K562 (cell line): ENCODE measurements around the gene GCKR. TPM values are rescaled to one million over a fixed set of nuclear protein-coding genes. Genes with fewer than 3 reads are reported as not detected.

Experiments
- ATAC-seq: fragments of 200-7000 bp; cut with Tn5 transposase; 3 replicates; pipeline ENCODE4 v1.9.1; 2020; ENCODE audit warnings: moderate library complexity
- BruUV-seq: library from RNA; stranded (reverse); fragments of 400-500 nt; replicated peaks from 2 replicates; lab custom pipeline; 2021; lab: Mats Ljungman, UMichigan
- CTCF ChIA-PET: fragments of 300-600 bp; formaldehyde crosslinking; extraction: SDS; loops from one replicate; lab custom pipeline; 2021; ENCODE audit warnings: low intra/inter-chr PET ratio; lab: Yijun Ruan, JAX
- POLR2A ChIA-PET: fragments of 300-600, 350-650 bp; sonication (Branson Sonifier 250); formaldehyde crosslinking; extraction: SDS; loops from one replicate; lab custom pipeline; 2021; ENCODE audit warnings: antibody characterized with exemption, inconsistent platforms; lab: Yijun Ruan, JAX
- DNase-seq, 4 experiments: peaks; one replicate each; pipeline versions ENCODE4 v3.0.0 to v3.0.0-alpha.2; 2011 to 2018; ENCODE audit warnings: low spot score in 3 of 4, mixed read lengths in 3 of 4; ENCODE audit errors: extremely low read depth in 1 of 4
- FAIRE-seq: peaks from 2 replicates; lab custom pipeline; 2011; peaks lifted over from hg19 to GRCh38; lab: Jason Lieb, UNC
- H2AFZ ChIP-seq: 2 replicates; pipeline ENCODE4 v1.6.0; 2011; ENCODE audit warnings: low read depth, low read length, control low read depth, inconsistent platforms
- H3K27ac ChIP-seq: fragments of 200-600 bp; 3 replicates; pipeline ENCODE4 v1.8.0; 2011; ENCODE audit warnings: low read depth, mild to moderate bottlenecking, control low read depth, inconsistent platforms, low read length, moderate library complexity, mixed read lengths; ENCODE audit errors: extremely low read depth
- H3K27me3 ChIP-seq, 2 experiments: fragments of 300-600 bp in 1 of 2; 2 replicates in 1 of 2; 3 replicates in 1 of 2; pipeline versions ENCODE4 v1.6.0 to v1.8.0; 2011; ENCODE audit warnings: inconsistent platforms in 2 of 2, low read length in 2 of 2, mild to moderate bottlenecking in 1 of 2, mixed read lengths in 1 of 2, moderate library complexity in 1 of 2; ENCODE audit not compliant: control insufficient read depth in 2 of 2, insufficient read depth in 2 of 2
- H3K36me3 ChIP-seq: fragments of 300-600 bp; 3 replicates; pipeline ENCODE4 v1.8.0; 2011; ENCODE audit warnings: mild to moderate bottlenecking, low read length, inconsistent platforms; ENCODE audit not compliant: control insufficient read depth, insufficient read depth
- H3K4me1 ChIP-seq, 2 experiments: fragments of 200-600 bp in 1 of 2; replicated peaks in 1 of 2; 2 replicates in 1 of 2; 3 replicates in 1 of 2; pipeline versions ENCODE4 v1.5.1 to v1.8.0; 2011; ENCODE audit warnings: inconsistent platforms in 2 of 2, low read length in 2 of 2, mild to moderate bottlenecking in 1 of 2, mixed read lengths in 1 of 2, moderate library complexity in 1 of 2; ENCODE audit not compliant: control insufficient read depth in 2 of 2, insufficient read depth in 2 of 2
- H3K4me2 ChIP-seq: 2 replicates; pipeline ENCODE4 v1.6.1; 2011; ENCODE audit warnings: low read length, control low read depth, inconsistent platforms, mixed read lengths; ENCODE audit not compliant: insufficient read depth
- H3K4me3 ChIP-seq: fragments of 200-600 bp; sonication (generic), shearing (Covaris generic); 2 replicates; pipeline ENCODE4 v1.5.1; 2016; ENCODE audit warnings: control low read depth, inconsistent platforms
- H3K79me2 ChIP-seq: fragments of 200-600 bp; 3 replicates; pipeline ENCODE4 v1.8.0; 2011; ENCODE audit warnings: low read length, inconsistent platforms; ENCODE audit not compliant: control insufficient read depth, insufficient read depth
- H3K9ac ChIP-seq, 2 experiments: 2 replicates each; pipeline versions ENCODE4 v1.6.0 to v1.6.1; 2011; ENCODE audit warnings: low read depth in 2 of 2, low read length in 2 of 2, control low read depth in 1 of 2, inconsistent platforms in 1 of 2, mild to moderate bottlenecking in 1 of 2, mixed read lengths in 1 of 2; ENCODE audit not compliant: insufficient read depth in 1 of 2
- H3K9me1 ChIP-seq: one replicate; pipeline ENCODE4 v1.6.0; 2011; ENCODE audit warnings: inconsistent platforms, mild to moderate bottlenecking, low read length, moderate library complexity; ENCODE audit not compliant: control insufficient read depth, insufficient read depth
- H3K9me3 ChIP-seq: replicated peaks from 2 replicates; pipeline ENCODE4 v1.5.1; 2011; ENCODE audit warnings: low read depth, low read length, inconsistent platforms; ENCODE audit not compliant: control insufficient read depth, insufficient read depth
- H4K20me1 ChIP-seq: replicated peaks from 2 replicates; pipeline ENCODE4 v1.6.1; 2011; ENCODE audit warnings: low read length, inconsistent platforms, mixed read lengths; ENCODE audit not compliant: control insufficient read depth, insufficient read depth
- ESRRB ChIP-seq: fragments of 250-450 bp; sonication (Bioruptor Pico); IDR thresholded peaks from 2 replicates; pipeline ENCODE4 v1.5.0; 2020; ENCODE audit warnings: mild to moderate bottlenecking, moderate library complexity, borderline replicate concordance
- ZFX ChIP-seq: sonication (generic); formaldehyde crosslinking; IDR thresholded peaks from 2 replicates; pipeline ENCODE4 v1.8.0; 2022; ENCODE audit warnings: mild to moderate bottlenecking, missing genetic modification reagents, moderate library complexity
- WGBS: fragments of 100-300 bp; shearing (Covaris generic); methylation state at CpG from one replicate; pipeline ENCODE4 v1.1.6; 2016; ENCODE audit warnings: low coverage, mixed read lengths; ENCODE audit not compliant: insufficient coverage; ENCODE audit errors: missing lambda C conversion rate; 5-methylcytosine and 5-hydroxymethylcytosine counted together
- in situ Hi-C: fragments of 300-500 bp; cut with MboI; formaldehyde crosslinking; loops from 4 replicates; pipeline ENCODE4 v1.15.0; 2018; ENCODE audit warnings: inconsistent platforms, mixed read lengths
- intact Hi-C: fragments of 100-400 bp; cut with micrococcal nuclease; formaldehyde crosslinking; loops from 2 replicates; pipeline ENCODE4 v1.14.2; 2022
- polyA plus RNA-seq, 8 experiments: library from polyadenylated mRNA; depleted of rRNA in 4 of 8; stranded (reverse) in 5 of 8; unstranded in 3 of 8; fragments of >200 nt; fragmentation: Nextera tagmentation in 2 of 8; fragmentation: Illumina TruSeq in 1 of 8; extraction: Ambion mirVana in 2 of 8; extraction: Trizol in 1 of 8; gene quantifications; 2 replicates each; pipeline versions ENCODE4 v1.2.1 to v1.2.3, GENCODE V29; 2011 to 2014; ENCODE audit warnings: inconsistent platforms in 1 of 8, missing spikeins in 1 of 8
- total RNA-seq, 7 experiments: library from RNA; depleted of rRNA in 6 of 7; stranded (reverse); fragments of >200 nt in 6 of 7; fragmentation: Illumina TruSeq in 2 of 7; extraction: Trizol in 2 of 7; gene quantifications; 2 replicates each; pipeline versions ENCODE4 v1.2.1 to v1.2.3, GENCODE V29; 2011 to 2021; ENCODE audit warnings: low replicate concordance in 1 of 7
- TF ChIP-seq, protein P1 (sequence below): fragments of 450-650 bp; conservative IDR thresholded peaks from 2 replicates; pipeline ENCODE4 v1.6.1; 2016; ENCODE audit warnings: missing genetic modification characterization, low read depth, mild to moderate bottlenecking, control low read depth, missing compliant biosample characterization

GCKR gene
- total and polyA plus RNA-seq, 9 of the 15 experiments (the other 6 are each of a cell fraction or from before 2014, with no cell fraction given): 0.28 to 0.79 (median 0.50) TPM; not detected in 1

DNA sequence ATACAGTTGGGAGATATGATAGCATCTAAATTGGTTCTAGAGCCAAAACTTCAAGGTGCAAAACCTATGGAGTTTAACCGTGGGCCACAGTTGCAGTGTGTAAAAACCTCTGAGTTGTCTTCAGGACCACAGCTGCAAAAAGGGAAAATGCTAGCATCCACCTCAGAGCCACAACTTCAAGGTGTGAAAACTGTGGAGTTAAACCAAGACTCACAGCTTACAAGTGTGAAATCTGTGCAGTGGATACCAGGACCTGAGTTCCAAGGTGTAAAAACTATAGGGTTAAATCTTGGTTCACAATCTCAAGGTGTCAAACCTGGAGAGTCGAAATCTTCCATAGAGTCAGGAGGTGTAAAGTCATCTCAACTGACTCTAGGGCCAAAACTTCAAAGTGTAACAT, 75.8 kb downstream of the GCKR start:
- H3K79me2 ChIP-seq: no peaks in the 10 kb centered on the region
- no peak overlapping the region for H3K4me3 ChIP-seq
- no TSS peak for BruUV-seq
- FAIRE-seq (no peak), ATAC-seq (no peak), DNase-seq (no peak)
- ChIA-PET POLR2A (interaction anchor here (1.9 kb wide), 1 partner anchor 10 kb away, joined by 7 read pairs; the partner anchor contains the start of gene ZNF512), CTCF (no interaction called here)
- H3K9ac ChIP-seq: no peak overlapping the region
- no peaks in the 10 kb centered on the region for H4K20me1 ChIP-seq
- H3K9me1 ChIP-seq: no peaks in the 10 kb centered on the region
- H3K4me2 ChIP-seq: no peak overlapping the region
- no peak overlapping the region for H2AFZ ChIP-seq
- WGBS: 0% methylated on average over 2 of the region's 2 CpGs
- peaks cover 0 to 8% of the 10 kb centered on the region in 2 experiments; a peak in 3 of 5 replicates for H3K27me3 ChIP-seq
- H3K36me3 ChIP-seq: no peaks in the 10 kb centered on the region
- TF ChIP-seq, protein P1, sequence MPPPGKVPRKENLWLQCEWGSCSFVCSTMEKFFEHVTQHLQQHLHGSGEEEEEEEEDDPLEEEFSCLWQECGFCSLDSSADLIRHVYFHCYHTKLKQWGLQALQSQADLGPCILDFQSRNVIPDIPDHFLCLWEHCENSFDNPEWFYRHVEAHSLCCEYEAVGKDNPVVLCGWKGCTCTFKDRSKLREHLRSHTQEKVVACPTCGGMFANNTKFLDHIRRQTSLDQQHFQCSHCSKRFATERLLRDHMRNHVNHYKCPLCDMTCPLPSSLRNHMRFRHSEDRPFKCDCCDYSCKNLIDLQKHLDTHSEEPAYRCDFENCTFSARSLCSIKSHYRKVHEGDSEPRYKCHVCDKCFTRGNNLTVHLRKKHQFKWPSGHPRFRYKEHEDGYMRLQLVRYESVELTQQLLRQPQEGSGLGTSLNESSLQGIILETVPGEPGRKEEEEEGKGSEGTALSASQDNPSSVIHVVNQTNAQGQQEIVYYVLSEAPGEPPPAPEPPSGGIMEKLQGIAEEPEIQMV (tag): 0 out of 2 replicates have a peak, but pooled peaks have one; percentile 48
- TF ChIP-seq ESRRB (CRISPR knock-in tag): no peak
- no peaks in the 10 kb centered on the region for H3K4me1 ChIP-seq
- H3K27ac ChIP-seq: no peak overlapping the region
- intact Hi-C loops: no loop called here
- in situ Hi-C loops: no loop called here
- H3K9me3 ChIP-seq: no peaks in the 10 kb centered on the region

DNA sequence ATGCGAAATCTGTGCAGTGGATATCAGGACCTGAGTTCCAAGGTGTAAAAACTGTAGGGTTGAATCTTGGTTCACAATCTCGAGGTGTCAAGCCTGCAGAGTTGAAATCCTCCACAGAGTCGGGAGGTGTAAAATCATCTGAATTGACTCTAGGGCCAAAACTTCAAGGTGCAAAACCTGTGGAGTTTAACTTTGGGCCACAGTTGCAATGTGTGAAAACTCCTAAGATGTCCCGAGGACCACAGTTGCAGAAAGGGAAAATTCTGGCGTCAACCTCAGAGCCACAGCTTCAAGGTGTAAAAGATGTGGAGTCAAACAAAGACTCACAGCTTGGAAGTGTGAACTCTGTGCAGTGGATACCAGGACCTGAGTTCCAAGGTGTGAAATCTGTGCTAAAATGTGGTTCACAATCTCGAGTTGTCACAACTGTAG, 76.4 kb downstream of the GCKR start:
- H3K9ac ChIP-seq: no peak overlapping the region
- H2AFZ ChIP-seq: no peak overlapping the region
- no peaks in the 10 kb centered on the region for H3K4me1 ChIP-seq
- H3K27ac ChIP-seq: no peak overlapping the region
- H3K4me3 ChIP-seq: no peak overlapping the region
- WGBS: 7% methylated on average over 6 of the region's 6 CpGs
- ATAC-seq (no peak), FAIRE-seq (peak; percentile 51), DNase-seq (no peak)
- H3K36me3 ChIP-seq: no peaks in the 10 kb centered on the region
- intact Hi-C loops: no loop called here
- H3K9me1 ChIP-seq: no peaks in the 10 kb centered on the region
- no peaks in the 10 kb centered on the region for H3K79me2 ChIP-seq
- H3K9me3 ChIP-seq: no peaks in the 10 kb centered on the region
- H4K20me1 ChIP-seq: no peaks in the 10 kb centered on the region
- H3K4me2 ChIP-seq: no peak overlapping the region
- peaks cover 0 to 3% of the 10 kb centered on the region in 2 experiments; a peak in 1 of 5 replicates for H3K27me3 ChIP-seq
- in situ Hi-C loops: no loop called here
- BruUV-seq: no TSS peak
- ChIA-PET POLR2A (interaction anchor here (0.6 to 1.9 kb wide), 2 partner anchors 9 to 48 kb away, joined by 3 to 7 read pairs; partner anchors contain the start of gene ZNF512), CTCF (no interaction called here)
- no peak for TF ChIP-seq ZFX (CRISPR knock-in tag)
